ENCODE measurements around the gene NEK4.

The NEK4 gene

GRCh38 chr3:52770496-52771333 is at the start of gene NEK4:
Gene NEK4, minus strand, starts transcription at chr3:52770940. Its CDS starts 194 bp downstream, at chr3:52770746.
- DNase-seq = peak; percentile 53

- DNase-seq = no peak
Observed at GRCh38 chr3:52819936-52820335, 49.2 kb upstream of the NEK4 start.

DNA sequence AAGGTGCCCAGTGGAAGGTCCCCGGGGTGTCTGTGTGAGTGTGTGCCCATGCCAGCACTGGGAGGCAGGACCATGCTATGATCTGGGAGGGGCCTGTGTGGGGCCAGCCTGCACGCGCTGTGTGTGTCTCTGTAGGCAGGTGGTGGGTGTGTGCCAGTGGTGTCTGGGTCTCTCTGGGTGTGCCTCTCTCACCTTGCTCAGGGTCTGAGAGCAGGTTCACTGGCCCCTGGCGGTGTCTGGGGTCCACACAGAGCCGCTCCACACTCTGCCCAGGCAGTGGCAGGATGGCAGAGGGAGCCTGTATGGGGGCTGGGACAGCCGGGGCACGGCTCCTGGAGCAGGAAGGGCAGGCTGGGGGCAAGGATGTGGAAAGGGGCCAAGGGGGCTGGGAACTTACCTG is 47.1 kb upstream of the NEK4 start:
- DNase-seq = no peak

DNA sequence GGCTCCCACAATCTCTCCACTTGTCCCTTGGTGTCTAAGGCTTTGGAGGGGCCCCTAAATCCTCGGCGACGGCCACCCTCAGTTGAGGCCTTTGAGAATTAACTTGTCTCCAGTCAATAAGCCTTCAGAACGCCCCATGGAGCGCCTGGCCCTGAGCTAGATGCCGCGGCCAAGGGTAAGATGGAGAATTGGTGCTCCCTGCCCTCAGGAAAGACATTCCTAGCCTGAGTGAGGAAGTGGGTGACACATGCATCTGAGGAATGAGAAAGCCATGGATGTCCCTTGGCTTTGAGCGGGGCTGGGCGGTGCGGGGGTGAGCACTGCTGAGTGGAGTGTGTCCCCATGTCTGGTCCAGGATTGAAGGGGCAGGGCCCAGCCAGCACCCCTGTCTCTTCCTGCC is 46.5 kb upstream of the NEK4 start:
- DNase-seq = no peak

DNA sequence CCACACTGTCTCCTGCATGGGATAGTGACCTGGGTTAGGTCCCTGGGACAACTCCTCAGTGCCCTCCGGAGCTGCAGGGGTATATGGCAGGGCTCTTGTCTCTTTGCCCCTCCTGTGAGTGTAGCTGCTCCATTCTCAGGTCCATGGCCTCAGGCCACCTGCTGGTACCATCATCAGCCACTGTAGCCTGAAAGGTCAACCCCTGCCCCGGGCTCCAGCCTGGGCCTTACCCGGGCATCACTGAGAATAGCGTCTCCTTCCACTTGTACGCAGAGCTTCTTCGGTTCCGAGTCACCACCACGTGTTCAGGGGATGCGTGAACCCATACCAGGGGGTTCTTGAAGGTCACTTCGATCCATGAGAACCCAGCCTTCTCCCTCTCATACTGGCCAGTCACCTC is 45.9 kb upstream of the NEK4 start:
- no peak for DNase-seq

- DNase-seq = no peak
Observed at GRCh38 chr3:52816199-52816598, 45.5 kb upstream of the NEK4 start.

- no peak for DNase-seq
Observed at GRCh38 chr3:52813810-52814209, 43.1 kb upstream of the NEK4 start.

- DNase-seq = no peak
Observed at GRCh38 chr3:52811452-52812011, 40.8 kb upstream of the NEK4 start.

GRCh38 chr3:52810923-52811322 is 40.2 kb upstream of the NEK4 start:
- DNase-seq = no peak

GRCh38 chr3:52809662-52810377 is 39.1 kb upstream of the NEK4 start:
- DNase-seq = no peak

GRCh38 chr3:52809149-52809548 is 38.4 kb upstream of the NEK4 start:
- DNase-seq = no peak

DNA sequence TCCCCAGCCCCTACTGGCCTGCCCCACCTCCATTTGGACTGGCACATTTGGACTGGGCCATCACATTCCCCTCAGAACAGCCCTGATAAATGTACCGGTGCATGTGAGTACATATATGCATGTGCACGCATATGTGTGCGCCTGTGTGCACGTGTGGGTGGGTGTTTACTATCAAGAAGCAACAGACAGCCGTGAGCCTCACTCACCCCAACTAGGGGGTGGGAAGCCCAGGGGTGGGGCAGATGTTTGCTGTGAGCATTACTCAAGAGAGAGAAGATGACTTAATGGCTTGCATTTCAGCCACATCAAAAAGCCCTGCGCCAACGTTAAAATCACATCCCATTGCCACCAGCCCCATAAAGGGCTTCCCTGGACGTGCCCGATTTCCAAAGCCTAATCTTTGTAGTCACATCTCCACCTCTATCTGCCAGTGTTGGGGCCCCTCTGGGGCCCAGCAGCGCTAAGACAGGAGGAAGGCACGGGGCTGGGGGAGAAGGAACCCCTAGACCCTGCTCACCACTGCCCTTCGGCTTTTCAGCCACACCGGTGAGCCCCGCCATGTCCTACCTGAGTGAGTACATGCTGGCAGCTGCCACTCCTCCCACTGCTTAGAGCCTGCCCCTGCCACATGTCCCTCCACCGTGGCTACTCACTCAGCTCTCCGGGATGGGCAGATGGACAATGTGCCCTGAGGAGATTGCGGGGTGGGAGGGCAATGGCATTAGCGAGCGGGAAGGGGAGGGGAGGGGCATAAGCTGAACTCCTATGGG is 34.7 kb upstream of the NEK4 start:
- no peak for DNase-seq

- no peak for DNase-seq
Observed at GRCh38 chr3:52801839-52802238, 31.1 kb upstream of the NEK4 start.

- no peak for DNase-seq
Observed at GRCh38 chr3:52800079-52800478, 29.3 kb upstream of the NEK4 start.

GRCh38 chr3:52798978-52799476 is 28.3 kb upstream of the NEK4 start:
- no peak for DNase-seq

DNA sequence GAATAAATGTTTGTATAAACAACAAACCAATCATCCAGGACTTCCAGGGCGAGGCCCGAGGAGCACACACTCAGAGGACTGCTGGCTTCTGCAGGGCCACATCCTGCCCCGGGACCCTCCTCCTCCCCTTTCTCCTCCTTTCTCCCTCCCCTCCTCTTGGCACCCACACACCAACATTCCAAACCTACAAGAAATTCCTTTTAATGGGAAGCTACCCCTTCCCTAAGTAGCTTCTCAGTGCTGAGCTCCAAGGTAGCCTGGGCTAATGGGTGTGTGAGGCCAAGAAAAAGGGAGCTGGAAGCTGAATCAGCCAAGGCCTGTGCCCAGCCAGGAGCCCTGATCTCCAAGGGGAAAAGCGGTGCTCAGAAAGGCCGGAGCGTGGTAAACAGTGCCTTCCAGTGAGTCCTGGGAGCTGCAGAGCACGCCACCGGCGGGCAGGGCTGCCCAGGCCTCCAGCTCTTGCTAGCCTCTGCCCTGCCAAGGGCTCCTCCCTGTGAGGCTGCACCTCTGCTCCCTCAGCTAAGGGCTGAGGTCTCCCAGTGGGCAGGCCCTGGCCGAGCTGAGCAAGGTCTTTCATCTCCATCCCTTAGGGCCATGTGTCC is 27.7 kb upstream of the NEK4 start:
- DNase-seq = no peak

- no peak for DNase-seq
Observed at GRCh38 chr3:52796411-52796810, 25.7 kb upstream of the NEK4 start.

GRCh38 chr3:52795298-52795900 is 24.7 kb upstream of the NEK4 start:
- no peak for DNase-seq

- no peak for DNase-seq
Observed at GRCh38 chr3:52794612-52795099, 23.9 kb upstream of the NEK4 start, which contains the start of gene ITIH3. Gene ITIH3, plus strand, starts transcription at chr3:52794796. Its CDS starts 8 bp downstream, at chr3:52794804.

GRCh38 chr3:52793702-52794611 is 23.2 kb upstream of the NEK4 start:
- DNase-seq = no peak
